ENCODE data around the gene SF3A1. TPM values are rescaled to one million over a fixed set of nuclear protein-coding genes. Genes with fewer than 3 reads are reported as not detected.

SF3A1 gene
- total and polyA plus RNA-seq, 2 of the 8 experiments (the other 6 are each of a cell fraction or from before 2014, with no cell fraction given), result 27.8 to 285 TPM

GRCh38 chr22:30308518-30309230 lies 48.0 kb downstream of the SF3A1 start (continued):
- no peak for TF ChIP-seq CHD7 (IDR thresholded peaks at IDR 0.05; ENCODE audit: insufficient replicate concordance, low read length)
- TF ChIP-seq SIN3A (conservative IDR thresholded peaks at IDR 0.05 in 1 of 2, IDR thresholded peaks at IDR 0.05 in 1 of 2; ENCODE audit: low read depth in 1 of 2, low read length in 2 of 2), result no peak
- TF ChIP-seq JUND (IDR thresholded peaks at IDR 0.05; ENCODE audit: low read length), result no peak
- TF ChIP-seq BCL11A (IDR thresholded peaks at IDR 0.05; ENCODE audit: low read depth in 2 of 2, low read length in 2 of 2), result no peak
- TF ChIP-seq POLR2AphosphoS5 (IDR thresholded peaks at IDR 0.05; ENCODE audit: low read depth, low read length), result no peak
- no peak for TF ChIP-seq SIX5 (IDR thresholded peaks at IDR 0.05; ENCODE audit: low read depth, low read length)
- TF ChIP-seq EP300 (IDR thresholded peaks at IDR 0.05; ENCODE audit: borderline replicate concordance in 1 of 2, low read depth in 2 of 2, low read length in 2 of 2), result no peak
- no peak for TF ChIP-seq GTF2F1 (IDR thresholded peaks at IDR 0.05; ENCODE audit: borderline replicate concordance, low read depth, low read length)
- no peak for TF ChIP-seq HDAC6 (IDR thresholded peaks at IDR 0.05; ENCODE audit: low read depth, low read length)
- no peak for TF ChIP-seq EZH2 (IDR thresholded peaks at IDR 0.05; ENCODE audit: low read depth, low read length, severe bottlenecking)
